C4-2B (cell line): ENCODE data around the gene AOC2.
"Not testable (repeated sequence)": the region's sequence is repeated elsewhere in the genome, so short reads cannot be mapped to it uniquely, and the experiment has no call there.

Experiments used
- H3K27ac ChIP-seq: fragments of 450-650 bp; 2 replicates; pipeline ENCODE4 v1.5.1; 2017
- CTCF ChIP-seq: fragments of 450-650 bp; conservative IDR thresholded peaks from 2 replicates; pipeline ENCODE4 v1.5.1; 2017; ENCODE audit warnings: mild to moderate bottlenecking
- ZFX ChIP-seq: fragments of 450-650 bp; IDR thresholded peaks from 2 replicates; pipeline ENCODE4 v1.6.1; 2017

The AOC2 gene

GRCh38 chr17:42845918-42846593 lies 1.7 kb downstream of the AOC2 start:
- no peak overlapping the region for H3K27ac ChIP-seq
- no peak for TF ChIP-seq ZFX
- no peak for TF ChIP-seq CTCF

GRCh38 chr17:42846594-42847280 lies 2.4 kb downstream of the AOC2 start:
- TF ChIP-seq CTCF (no peak), ZFX (no peak)
- no peak overlapping the region for H3K27ac ChIP-seq

- TF ChIP-seq CTCF: no peak
- no peak for TF ChIP-seq ZFX
- no peak overlapping the region for H3K27ac ChIP-seq
These were observed 3.7 kb downstream of the AOC2 start for GRCh38 chr17:42848093-42848492.

GRCh38 chr17:42849031-42849430 lies 4.7 kb downstream of the AOC2 start:
- H3K27ac ChIP-seq: no peak overlapping the region
- TF ChIP-seq CTCF: no peak
- no peak for TF ChIP-seq ZFX

- TF ChIP-seq CTCF (no peak), ZFX (no peak)
- no peak overlapping the region for H3K27ac ChIP-seq
These were observed 5.2 kb downstream of the AOC2 start for GRCh38 chr17:42849451-42850181.

- TF ChIP-seq ZFX: no peak
These were observed 6.6 kb downstream of the AOC2 start, which contains the start of gene AOC3 for GRCh38 chr17:42850954-42851353. Gene AOC3, plus strand, starts transcription at chr17:42851199. Its CDS starts 145 bp downstream, at chr17:42851344.

GRCh38 chr17:42851371-42852240 lies 7.2 kb downstream of the AOC2 start:
- H3K27ac ChIP-seq: not testable (repeated sequence)

More at GRCh38 chr17:42850954-42851353, 6.6 kb downstream of the AOC2 start, which contains the start of gene AOC3:
- no peak within 1 kb of the TSS for H3K27ac ChIP-seq

GRCh38 chr17:42852351-42852750 lies 8.0 kb downstream of the AOC2 start:
- H3K27ac ChIP-seq: no peak overlapping the region
- TF ChIP-seq ZFX (no peak), CTCF (no peak)
